Prostate gland (tissue), 2 donors: ENCODE results near the gene CD226. TPM values are rescaled to one million over a fixed set of nuclear protein-coding genes. Genes with fewer than 3 reads are reported as not detected.
"Not testable (repeated sequence)": the region's sequence is repeated elsewhere in the genome, so short reads cannot be mapped to it uniquely, and the experiment has no call there.

ENCODE experiments used
- DNase-seq: peaks from one replicate; pipeline ENCODE4 v3.0.0-alpha.2; 2019; ENCODE audit warnings: low spot score
- H3K27ac ChIP-seq, 2 donors: fragments of 200-600 bp; sonication (generic); 2 replicates each; pipeline ENCODE4 v1.5.1; 2017 to 2019
- H3K27me3 ChIP-seq: fragments of 200-600 bp; sonication (generic); replicated peaks from 2 replicates; pipeline ENCODE4 v1.5.1; 2019; ENCODE audit not compliant: insufficient read depth
- H3K36me3 ChIP-seq, 2 donors: fragments of 200-600 bp; sonication (generic); 1 replicate in 1 of 2; 2 replicates in 1 of 2; pipeline versions ENCODE4 v1.5.1 to v1.8.1; 2017 to 2019
- H3K4me1 ChIP-seq: fragments of 200-600 bp; sonication (generic); replicated peaks from 2 replicates; pipeline ENCODE4 v1.5.1; 2019
- H3K4me3 ChIP-seq, 2 donors: fragments of 200-600 bp; sonication (generic); 2 replicates each; pipeline ENCODE4 v1.5.1; 2017 to 2019
- H3K9me3 ChIP-seq: fragments of 200-600 bp; sonication (generic); 2 replicates; pipeline ENCODE4 v1.5.1; 2017
- CTCF ChIP-seq, 4 experiments: fragments of 200-600 bp in 2 of 4; fragments of 450-650 bp in 2 of 4; sonication (generic) in 2 of 4; IDR thresholded peaks; 1 replicate in 3 of 4; 2 replicates in 1 of 4; pipeline ENCODE4 v1.5.1; 2016 to 2019; ENCODE audit warnings: antibody characterized with exemption in 4 of 4, mild to moderate bottlenecking in 2 of 4, moderate library complexity in 2 of 4
- POLR2A ChIP-seq: fragments of 450-650 bp; IDR thresholded peaks from one replicate; pipeline ENCODE4 v1.6.1; 2016; ENCODE audit warnings: antibody characterized with exemption, mild to moderate bottlenecking
- POLR2AphosphoS5 ChIP-seq: sonication (generic); formaldehyde crosslinking; IDR thresholded peaks from one replicate; pipeline ENCODE4 v1.6.1; 2017; ENCODE audit warnings: antibody characterized with exemption
- WGBS: methylation state at CpG from one replicate; pipeline ENCODE4 v1.1.5; 2018; 5-methylcytosine and 5-hydroxymethylcytosine counted together
- intact Hi-C: fragments of 100-400 bp; cut with DNase I; formaldehyde crosslinking; loops from one replicate; pipeline ENCODE4 v1.14.2; 2022
- total RNA-seq, 2 donors: library from RNA; depleted of rRNA; stranded (reverse); fragments of >200 nt; gene quantifications; one replicate each; pipeline ENCODE4 v1.1.0, GENCODE V29; 2016

The CD226 gene
- total RNA-seq, 2 donors from 2014 or later: 0.59 to 4.7 TPM

- H3K27ac ChIP-seq: no peak overlapping the region
- TF ChIP-seq POLR2AphosphoS5 (no peak), POLR2A (no peak), CTCF (IDR thresholded peaks at IDR 0.05) (no peak)
- H3K4me1 ChIP-seq: no peaks in the 10 kb centered on the region
- no peaks in the 10 kb centered on the region for H3K36me3 ChIP-seq
- no peaks in the 10 kb centered on the region for H3K27me3 ChIP-seq
- no peaks in the 10 kb centered on the region for H3K9me3 ChIP-seq
- no peak overlapping the region for H3K4me3 ChIP-seq
- DNase-seq: no peak
- WGBS: 65% methylated on average over 3 of the region's 3 CpGs
- intact Hi-C loops: no loop called here
These were observed 31.3 kb downstream of the CD226 start for GRCh38 chr18:69916412-69916811.

GRCh38 chr18:69908838-69909237 is 38.8 kb downstream of the CD226 start:
- H3K36me3 ChIP-seq: no peaks in the 10 kb centered on the region
- TF ChIP-seq CTCF (IDR thresholded peaks at IDR 0.05) (no peak), POLR2A (no peak), POLR2AphosphoS5 (no peak)
- H3K4me1 ChIP-seq: no peaks in the 10 kb centered on the region
- H3K27ac ChIP-seq: no peak overlapping the region
- H3K4me3 ChIP-seq: no peak overlapping the region
- H3K27me3 ChIP-seq: no peaks in the 10 kb centered on the region
- intact Hi-C loops: no loop called here
- no peaks in the 10 kb centered on the region for H3K9me3 ChIP-seq
- no peak for DNase-seq

- Histone ChIP-seq H3K36me3 (no peaks in the 10 kb centered on the region), H3K4me3 (no peak overlapping the region), H3K4me1 (no peaks in the 10 kb centered on the region), H3K9me3 (no peaks in the 10 kb centered on the region), H3K27ac (no peak overlapping the region), H3K27me3 (no peaks in the 10 kb centered on the region)
- no peak for DNase-seq
- over 99% methylated on average over 7 of the region's 7 CpGs for WGBS
- intact Hi-C loops: no loop called here
- no peak for TF ChIP-seq POLR2AphosphoS5
- no peak for TF ChIP-seq POLR2A
- no peak for TF ChIP-seq CTCF (IDR thresholded peaks at IDR 0.05)
These were observed 40.9 kb downstream of the CD226 start for GRCh38 chr18:69906765-69907164.

- Histone ChIP-seq H3K27me3 (no peaks in the 10 kb centered on the region), H3K4me3 (no peak overlapping the region), H3K27ac (no peak overlapping the region), H3K9me3 (no peaks in the 10 kb centered on the region), H3K4me1 (no peaks in the 10 kb centered on the region), H3K36me3 (no peaks in the 10 kb centered on the region)
- 71% methylated on average over 2 of the region's 2 CpGs for WGBS
- intact Hi-C loops: no loop called here
- no peak for DNase-seq
- TF ChIP-seq CTCF (IDR thresholded peaks at IDR 0.05) (no peak), POLR2A (no peak), POLR2AphosphoS5 (no peak)
These were observed 46.7 kb downstream of the CD226 start for GRCh38 chr18:69900941-69901340.

- H3K4me1 ChIP-seq, H3K9me3 ChIP-seq, intact Hi-C loops, H3K36me3 ChIP-seq, H3K4me3 ChIP-seq, H3K27me3 ChIP-seq, DNase-seq, H3K27ac ChIP-seq: not testable (repeated sequence)
- 86% methylated on average over 4 of the region's 4 CpGs for WGBS
These were observed 48.3 kb downstream of the CD226 start for GRCh38 chr18:69899154-69899923.
